Lung (tissue), 12 donors: Measurements from ENCODE around the gene GASK1A. TPM values are rescaled to one million over a fixed set of nuclear protein-coding genes. Genes with fewer than 3 reads are reported as not detected.
A peak's percentile ranks its signal among the peaks of the same experiment; 100 is the strongest.

Experiments used
- ATAC-seq: fragments of 200-7000 bp; cut with Tn5 transposase; one replicate; pipeline ENCODE4 v1.9.1; 2020; ENCODE audit warnings: moderate number of reproducible peaks; ENCODE audit not compliant: insufficient read depth, low FRiP score
- DNase-seq, 3 donors: peaks; one replicate each; pipeline ENCODE4 v3.0.0-alpha.2; 2013 to 2017
- H3K27ac ChIP-seq, 2 donors: one replicate each; pipeline ENCODE4 v1.5.1; 2013; ENCODE audit warnings: mild to moderate bottlenecking in 2 of 2, moderate library complexity in 2 of 2, control low read depth in 1 of 2, inconsistent platforms in 1 of 2, low read depth in 1 of 2, low read length in 1 of 2
- H3K27me3 ChIP-seq, 3 donors: one replicate each; pipeline ENCODE4 v1.5.1; 2013; ENCODE audit warnings: low read length in 2 of 3; ENCODE audit not compliant: control insufficient read depth in 3 of 3, insufficient read depth in 3 of 3
- H3K36me3 ChIP-seq, 4 donors: one replicate each; pipeline ENCODE4 v1.5.1; 2013; ENCODE audit warnings: low read length in 4 of 4, mild to moderate bottlenecking in 1 of 4, moderate library complexity in 1 of 4; ENCODE audit not compliant: control insufficient read depth in 4 of 4, insufficient read depth in 4 of 4
- H3K4me1 ChIP-seq, 5 donors: one replicate each; pipeline ENCODE4 v1.5.1; 2013; ENCODE audit warnings: low read length in 5 of 5, mild to moderate bottlenecking in 2 of 5, moderate library complexity in 1 of 5; ENCODE audit not compliant: control insufficient read depth in 5 of 5, insufficient read depth in 5 of 5
- H3K4me3 ChIP-seq: one replicate; pipeline ENCODE4 v1.5.1; 2013; ENCODE audit warnings: mild to moderate bottlenecking, control low read depth, moderate library complexity
- H3K9ac ChIP-seq, 2 donors: one replicate each; pipeline ENCODE4 v1.5.1; 2013; ENCODE audit warnings: low read length in 2 of 2, control low read depth in 1 of 2; ENCODE audit not compliant: insufficient read depth in 1 of 2
- H3K9me3 ChIP-seq, 4 donors: one replicate each; pipeline ENCODE4 v1.5.1; 2013; ENCODE audit warnings: low read length in 3 of 4, mild to moderate bottlenecking in 1 of 4, moderate library complexity in 1 of 4; ENCODE audit not compliant: control insufficient read depth in 4 of 4, insufficient read depth in 3 of 4
- CTCF ChIP-seq: IDR thresholded peaks from 2 replicates; pipeline ENCODE4 v1.5.1; 2012; ENCODE audit warnings: mild to moderate bottlenecking; ENCODE audit errors: control extremely low read depth, extremely low read depth
- WGBS, 2 donors: extraction: QIAGEN DNeasy Blood & Tissue Kit; methylation state at CpG; one replicate each; pipeline ENCODE4 v1.1.7; 2013; 5-methylcytosine and 5-hydroxymethylcytosine counted together
- polyA plus RNA-seq, 2 donors: library from polyadenylated mRNA; stranded (reverse); fragments of 200-250 nt; gene quantifications; one replicate each; pipeline ENCODE4 v1.2.1, GENCODE V29; 2013
- total RNA-seq, 2 donors: library from RNA; depleted of rRNA in 1 of 2; stranded (reverse); fragments of >200 nt in 1 of 2; gene quantifications; one replicate each; pipeline ENCODE4 v1.2.1, GENCODE V29; 2014 to 2021
- donor health status: control.
- donor health status: control.
- donor health status: Bipolar disorder and iron deficiency.
- donor health status: healthy.
- donor health status: DM: yes; HTN: yes; CAD: no.

The GASK1A gene
- total and polyA plus RNA-seq, 4 donors = 1.5 to 16.1 (median 5.1) TPM

DNA sequence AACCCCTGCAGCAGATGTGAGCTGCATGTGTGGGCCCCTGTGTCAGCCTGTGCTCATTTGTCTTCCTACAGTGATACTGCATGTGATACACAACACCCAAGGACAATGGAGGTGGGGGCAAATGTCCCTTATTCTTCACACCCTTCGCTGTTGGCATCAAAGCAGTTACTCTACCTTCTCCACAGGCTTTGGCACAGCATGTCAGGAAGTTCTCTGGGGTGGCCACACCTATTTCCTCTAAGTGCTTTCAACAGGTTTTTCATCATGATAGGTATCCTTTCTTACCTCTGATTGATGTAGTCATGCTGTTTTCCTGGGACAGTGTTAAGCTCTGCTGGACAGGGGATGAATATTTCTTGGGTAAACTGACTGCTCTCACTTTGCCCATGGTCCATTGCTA lies 43.6 kb upstream of the GASK1A start:
- DNase-seq = no peak
- H3K27ac ChIP-seq = no peak overlapping the region
- H3K9ac ChIP-seq = no peak overlapping the region
- H3K27me3 ChIP-seq = no peaks in the 10 kb centered on the region
- 90% methylated on average over 1 of the region's 1 CpG for WGBS, 2 donors
- no peak for TF ChIP-seq CTCF
- H3K4me3 ChIP-seq = no peak overlapping the region
- no peak for ATAC-seq
- H3K4me1 ChIP-seq = no peaks in the 10 kb centered on the region
- H3K9me3 ChIP-seq = peaks cover 0 to 2% (median 0%) of the 10 kb centered on the region in 4 donors
- H3K36me3 ChIP-seq = no peaks in the 10 kb centered on the region

DNA sequence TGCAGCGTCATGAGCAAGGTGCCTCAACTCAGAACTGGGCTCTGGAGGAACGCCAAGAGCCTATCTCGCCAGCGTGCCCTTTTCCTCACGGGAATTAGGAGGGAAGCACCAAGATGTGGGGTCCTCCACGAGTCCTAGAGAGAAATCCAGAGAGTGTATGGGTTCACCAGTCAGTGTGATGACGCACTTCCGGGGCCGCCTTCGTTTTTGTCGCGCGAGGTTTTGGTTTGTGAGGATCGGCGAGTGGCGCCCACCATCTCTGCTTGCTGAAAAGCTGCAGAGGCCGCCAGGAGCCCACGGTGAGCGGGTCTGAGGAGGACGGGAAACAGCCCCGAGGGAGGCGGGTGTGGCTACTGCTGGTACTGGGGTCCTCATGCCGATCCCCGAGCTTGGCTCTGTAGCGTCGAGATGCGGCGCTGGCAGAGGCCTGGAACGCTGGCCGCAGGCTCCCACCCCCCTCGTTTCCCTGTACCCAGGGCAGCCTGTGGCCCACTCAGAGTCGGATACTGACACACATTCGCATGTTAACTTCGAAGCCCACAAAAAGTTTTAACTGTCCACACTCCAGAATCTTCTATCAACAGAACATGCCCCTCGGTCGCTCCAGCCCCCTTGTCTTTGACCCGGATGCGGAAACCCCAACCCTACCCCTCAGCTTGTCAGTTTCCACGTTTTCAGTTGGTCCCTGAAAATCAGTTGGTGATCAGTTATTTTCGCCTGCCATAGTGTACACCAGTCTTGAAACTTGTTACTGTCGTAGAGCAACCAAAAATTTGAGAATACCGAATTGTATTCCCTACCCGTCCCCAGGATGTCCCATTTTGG lies 42.7 kb upstream of the GASK1A start:
- DNase-seq = peak; percentile 73 to 85 (median 73)
- Histone ChIP-seq H3K9me3 (peaks cover 0 to 2% (median 0%) of the 10 kb centered on the region in 4 donors), H3K27ac (no peak overlapping the region), H3K4me1 (no peaks in the 10 kb centered on the region), H3K9ac (no peak overlapping the region), H3K36me3 (no peaks in the 10 kb centered on the region), H3K27me3 (no peaks in the 10 kb centered on the region), H3K4me3 (peak overlapping the region; percentile 6)
- no peak for ATAC-seq
- WGBS, 2 donors = 74 to 80% methylated on average over 43 of the region's 43 CpGs
- TF ChIP-seq CTCF = no peak

- H3K36me3 ChIP-seq = no peaks in the 10 kb centered on the region
- DNase-seq (no peak), ATAC-seq (no peak)
- no peak overlapping the region for H3K27ac ChIP-seq
- H3K4me1 ChIP-seq = no peaks in the 10 kb centered on the region
- H3K4me3 ChIP-seq = no peak overlapping the region
- WGBS, 2 donors = 95 to 97% methylated on average over 3 of the region's 3 CpGs
- no peak overlapping the region for H3K9ac ChIP-seq
- peaks cover 0 to 2% (median 0%) of the 10 kb centered on the region in 4 donors for H3K9me3 ChIP-seq
- no peak for TF ChIP-seq CTCF
- H3K27me3 ChIP-seq = no peaks in the 10 kb centered on the region
Observed at GRCh38 chr3:42937334-42937733, 41.8 kb upstream of the GASK1A start.

GRCh38 chr3:42942693-42943092 lies 36.4 kb upstream of the GASK1A start:
- Histone ChIP-seq H3K9me3 (no peaks in the 10 kb centered on the region), H3K9ac (no peak overlapping the region), H3K27me3 (no peaks in the 10 kb centered on the region), H3K4me1 (no peaks in the 10 kb centered on the region), H3K4me3 (no peak overlapping the region), H3K36me3 (no peaks in the 10 kb centered on the region), H3K27ac (no peak overlapping the region)
- ATAC-seq (no peak), DNase-seq (no peak)
- 81 to 98% methylated on average over 1 of the region's 1 CpG for WGBS, 2 donors
- TF ChIP-seq CTCF = no peak
